Ureter (tissue), 1 donor: ENCODE data around the gene NADK2. TPM values are rescaled to one million over a fixed set of nuclear protein-coding genes. Genes with fewer than 3 reads are reported as not detected.

Experiments used
- DNase-seq: peaks from one replicate; pipeline ENCODE4 v3.0.0-alpha.2; 2020; ENCODE audit warnings: low spot score
- total RNA-seq: library from RNA; stranded (reverse); gene quantifications from one replicate; pipeline ENCODE4 v1.2.4, GENCODE V29; 2023
- donor health status: DM: yes; HTN: yes; CAD: no.

NADK2 gene
- total RNA-seq, 1 donor from 2014 or later: 36.8 TPM

GRCh38 chr5:36246036-36246800 is 4.5 kb upstream of the NADK2 start:
- no peak for DNase-seq

- no peak for DNase-seq
Measured at GRCh38 chr5:36244076-36244475, 2.4 kb upstream of the NADK2 start.

DNA sequence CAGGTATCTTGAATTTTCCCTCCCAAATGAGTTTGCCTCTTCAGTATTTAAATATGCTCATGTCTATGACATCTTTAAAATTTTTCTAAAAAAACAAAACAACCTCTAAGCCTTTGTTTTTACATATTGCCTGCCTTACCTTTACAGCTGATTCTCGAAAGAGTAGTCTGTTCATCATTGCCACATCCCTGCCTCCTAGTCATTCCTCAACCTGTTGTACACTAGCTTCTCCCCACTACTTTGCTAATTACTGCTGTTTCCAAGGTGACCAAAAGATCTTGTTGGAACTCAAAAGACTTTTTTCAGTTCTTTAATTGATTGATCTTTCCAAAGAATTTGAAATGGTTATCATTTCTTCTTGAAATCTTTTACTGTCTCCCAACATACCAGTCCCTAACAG is 1.9 kb upstream of the NADK2 start:
- DNase-seq: no peak

GRCh38 chr5:36242534-36243485 is 1.1 kb upstream of the NADK2 start:
- DNase-seq: no peak

- peak; percentile 75 for DNase-seq
Measured at GRCh38 chr5:36240779-36241630, 720 bp downstream of the NADK2 start.

- DNase-seq: no peak
Measured at GRCh38 chr5:36239370-36240293, 2.1 kb downstream of the NADK2 start.

DNA sequence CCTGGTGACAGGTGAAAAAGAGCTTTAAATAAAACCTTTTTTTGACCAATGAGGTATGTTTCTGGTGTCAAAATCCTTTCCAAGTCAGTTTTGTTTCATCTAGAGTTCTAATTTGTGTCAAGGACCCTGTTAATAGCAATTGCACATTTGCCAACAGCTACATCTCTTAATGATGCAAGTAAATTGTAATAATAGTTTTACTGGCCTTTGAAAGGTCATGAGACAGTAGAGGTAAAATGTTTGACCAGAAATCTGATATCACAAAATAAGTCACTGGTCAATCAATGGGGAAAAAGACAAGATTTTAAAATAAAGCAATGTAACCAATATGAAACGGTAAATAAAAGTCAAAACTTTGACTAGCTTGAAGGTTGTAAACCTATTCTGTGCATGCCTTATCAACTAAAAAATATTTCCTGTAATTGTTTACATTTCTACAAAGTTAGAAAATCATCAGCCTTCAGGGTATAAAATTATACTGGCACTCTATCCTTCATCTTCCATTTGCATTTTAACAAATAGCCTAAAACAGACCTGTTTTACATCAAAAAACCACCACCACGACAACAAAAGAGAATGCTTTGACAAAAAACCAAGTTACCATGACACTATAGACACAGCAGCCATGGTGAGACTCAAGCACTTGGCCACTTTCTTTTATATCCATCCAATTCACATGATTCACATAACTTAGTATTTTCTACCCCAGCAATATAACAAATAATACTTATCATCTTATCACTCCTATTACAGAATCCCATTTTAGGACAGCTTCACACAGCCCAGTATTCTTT is 3.0 kb downstream of the NADK2 start:
- DNase-seq: no peak

DNA sequence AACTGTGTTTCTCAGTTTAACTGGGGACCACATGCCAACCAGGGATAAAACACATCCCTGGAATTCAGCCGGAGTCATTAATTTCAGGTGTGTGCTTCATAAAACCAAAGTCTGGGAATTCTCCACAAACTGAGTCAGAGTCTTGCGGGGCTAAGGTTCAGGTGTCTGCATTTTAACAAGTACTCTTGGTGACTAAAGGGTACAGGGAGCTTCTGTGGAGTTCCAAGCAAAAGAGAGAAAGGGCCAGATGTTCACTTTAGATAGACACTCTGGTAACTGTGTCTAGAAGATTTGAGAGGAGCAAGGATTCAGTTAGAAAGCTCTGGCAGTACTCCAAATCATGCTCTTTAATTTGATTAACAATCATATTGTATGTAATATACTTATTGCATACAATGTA is 4.0 kb downstream of the NADK2 start:
- no peak for DNase-seq

- DNase-seq: no peak
Measured at GRCh38 chr5:36236801-36237200, 4.9 kb downstream of the NADK2 start.

DNA sequence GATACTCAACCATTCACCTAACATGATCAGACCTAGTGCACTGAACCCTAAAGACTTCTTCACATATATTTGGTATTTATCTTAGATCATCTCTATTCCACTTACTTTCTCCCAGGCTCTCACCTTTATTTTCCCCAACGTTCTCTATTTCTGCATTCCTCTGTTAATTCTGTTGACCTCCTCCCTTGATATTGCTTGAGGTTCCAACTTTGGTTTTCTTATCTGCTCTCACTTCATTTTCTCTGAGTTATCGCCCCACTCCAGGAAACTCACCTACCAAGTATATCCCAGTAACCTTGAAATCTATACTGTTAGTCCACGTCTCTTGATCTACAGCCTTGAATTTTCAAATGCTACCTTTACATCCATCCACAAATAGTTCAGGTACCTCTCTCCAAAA is 9.2 kb downstream of the NADK2 start:
- DNase-seq: no peak

DNA sequence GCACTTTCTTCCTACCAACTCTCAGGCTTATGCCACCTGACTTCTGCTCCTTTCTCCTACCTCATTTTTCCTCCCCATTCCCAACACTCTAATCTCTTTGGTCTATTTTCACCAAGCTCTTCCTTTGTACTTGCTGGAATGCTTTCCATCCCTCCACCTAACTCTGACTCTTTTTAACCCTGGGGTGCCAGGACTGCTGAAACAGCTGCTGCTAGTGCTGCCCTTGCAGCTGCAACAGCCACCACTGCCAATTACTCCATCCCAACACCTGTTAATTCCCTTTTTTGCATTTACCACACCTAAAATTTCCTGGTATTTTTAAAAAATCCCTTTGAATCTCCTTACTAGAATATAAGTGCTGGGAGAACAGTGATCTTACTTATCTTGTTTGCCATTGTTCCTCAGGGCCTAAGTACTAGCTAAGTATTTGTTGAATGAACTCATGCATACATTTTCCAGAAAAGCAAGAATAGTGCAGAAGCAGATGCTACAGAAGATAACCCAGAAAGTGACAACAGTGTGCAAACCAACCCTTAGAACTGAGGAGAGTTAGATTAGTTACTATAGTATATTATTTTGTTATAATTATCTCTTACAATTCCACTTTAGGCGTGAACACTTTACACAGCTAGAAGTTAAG is 11.5 kb downstream of the NADK2 start:
- DNase-seq: no peak

DNA sequence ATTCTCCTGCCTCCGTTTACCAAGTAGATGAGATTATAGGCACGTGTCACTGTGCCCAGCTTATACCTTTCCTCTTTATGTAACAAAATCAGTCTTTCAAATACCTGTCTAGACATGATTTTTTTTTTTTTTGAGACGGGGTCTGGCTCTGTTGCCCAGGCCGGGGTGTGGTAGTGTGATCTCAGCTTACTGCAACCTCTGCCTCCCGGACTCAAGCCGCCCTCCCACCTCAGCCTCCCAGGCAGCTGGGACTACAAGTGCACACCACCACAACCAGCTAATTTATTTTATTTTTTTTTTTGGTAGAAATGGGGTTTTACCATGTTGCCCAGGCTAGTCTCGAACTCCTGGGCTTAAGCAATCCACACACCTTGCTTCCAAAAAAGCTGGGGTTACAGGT is 13.2 kb downstream of the NADK2 start:
- DNase-seq: no peak

DNA sequence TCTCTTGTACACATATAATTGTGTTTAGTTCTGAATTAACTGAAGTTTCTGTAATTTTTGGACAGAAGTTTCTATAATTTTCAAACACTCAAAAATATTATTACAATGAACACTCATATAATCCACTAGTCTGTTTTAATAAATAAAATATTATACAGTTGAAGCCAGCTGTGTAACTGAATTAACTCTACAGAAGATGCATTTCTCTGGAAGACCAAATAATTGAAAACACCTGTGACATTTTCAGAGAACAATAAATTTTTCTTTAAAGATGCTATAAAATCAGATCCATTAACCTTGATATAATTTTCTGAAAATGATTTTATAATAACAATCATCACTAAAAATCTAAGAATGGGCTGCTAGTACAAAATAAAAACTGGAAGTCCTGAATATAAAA is 14.7 kb downstream of the NADK2 start:
- no peak for DNase-seq

GRCh38 chr5:36222620-36223019 is 19.1 kb downstream of the NADK2 start:
- DNase-seq: no peak

- DNase-seq: no peak
Measured at GRCh38 chr5:36217988-36218387, 23.7 kb downstream of the NADK2 start.

DNA sequence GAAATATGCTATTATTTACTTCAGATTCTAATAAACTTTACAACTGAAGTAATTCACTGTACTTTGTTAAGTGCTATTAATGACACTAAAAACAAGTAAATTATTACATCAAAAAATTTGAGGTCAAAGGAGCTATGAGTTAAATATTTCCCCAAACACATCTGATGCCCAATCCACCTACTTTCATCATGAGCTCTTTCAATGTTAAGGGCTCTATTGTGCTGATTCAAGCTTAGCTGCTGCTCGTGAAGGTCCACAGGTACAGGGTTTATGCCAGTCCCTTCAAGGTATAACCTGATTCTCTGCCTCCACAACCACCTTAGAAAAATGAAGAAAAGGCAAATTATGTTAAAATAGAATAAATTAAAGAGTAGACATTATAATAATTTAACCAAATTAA is 24.2 kb downstream of the NADK2 start:
- no peak for DNase-seq

DNA sequence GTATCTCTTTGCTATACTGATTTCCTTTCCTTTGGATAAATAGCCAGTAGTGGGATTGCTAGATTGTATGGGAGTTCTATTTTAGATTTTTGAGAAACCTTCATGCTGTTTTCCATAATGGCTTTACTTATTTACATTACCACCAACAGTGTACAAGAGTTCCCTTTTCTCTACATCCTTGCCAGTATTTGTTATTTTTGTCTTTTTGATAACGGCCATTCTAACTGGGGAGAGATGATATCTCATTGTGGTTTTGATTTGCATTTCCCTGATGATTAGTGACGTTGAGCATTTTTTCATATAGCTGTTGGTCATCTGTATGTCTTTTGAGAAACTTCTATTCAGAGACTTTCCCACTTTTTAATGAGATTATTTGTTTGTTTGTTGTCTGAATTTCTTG is 25.8 kb downstream of the NADK2 start:
- no peak for DNase-seq

DNA sequence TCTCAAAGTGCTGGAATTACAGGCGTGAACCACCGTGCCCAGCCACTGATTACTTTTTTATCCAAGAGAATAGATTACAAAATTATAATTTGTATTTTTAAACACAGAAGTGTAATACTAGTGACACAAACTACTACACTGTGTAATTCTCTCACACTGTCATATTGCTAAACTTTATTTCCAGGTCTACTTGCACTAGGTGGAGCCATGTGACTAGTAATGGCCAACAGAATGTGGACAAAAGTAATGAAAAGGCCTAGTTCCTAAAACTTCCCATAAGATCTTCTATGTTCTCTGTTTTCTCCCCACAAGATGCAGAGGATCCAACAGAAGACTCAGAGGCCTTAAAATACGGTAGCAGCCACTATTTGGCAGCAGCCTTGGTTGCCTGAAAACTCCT is 27.3 kb downstream of the NADK2 start:
- DNase-seq: no peak

- no peak for DNase-seq
Measured at GRCh38 chr5:36209664-36210063, 32.1 kb downstream of the NADK2 start.

GRCh38 chr5:36208786-36209185 is 32.9 kb downstream of the NADK2 start:
- DNase-seq: no peak
